Naive thymus-derived CD8-positive, alpha-beta T cell (primary cell): ENCODE results near the gene PTGES. TPM values are rescaled to one million over a fixed set of nuclear protein-coding genes. Genes with fewer than 3 reads are reported as not detected.
"Not testable (repeated sequence)": the region's sequence is repeated elsewhere in the genome, so short reads cannot be mapped to it uniquely, and the experiment has no call there.

ENCODE experiments used
- ATAC-seq, 2 donors: fragments of 150-1000 bp; cut with Tn5 transposase in 1 of 2; sonication (Bioruptor Pico), chemical (Tn5 transposase) in 1 of 2; 1 replicate in 1 of 2; 2 replicates in 1 of 2; pipeline ENCODE4 v1.10.0; 2021; ENCODE audit warnings: mild to moderate bottlenecking in 2 of 2, moderate library complexity in 2 of 2
- POLR2A ChIA-PET: fragments of 350-600 bp; sonication (Branson Sonifier 250); formaldehyde crosslinking; loops from one replicate; lab custom pipeline; 2021; ENCODE audit warnings: antibody characterized with exemption; lab: Charles Lee
- DNase-seq, 10 donors: peaks; one replicate each; pipeline versions ENCODE4 v3.0.0 to v3.0.0-alpha.2; 2020 to 2022
- H3K27ac Mint-ChIP-seq, 10 donors: one replicate each; pipeline ENCODE4 v1.8.0; 2020 to 2022; ENCODE audit warnings: mild to moderate bottlenecking in 10 of 10, mixed read lengths in 10 of 10, moderate library complexity in 4 of 10, inconsistent platforms in 1 of 10
- H3K27me3 Mint-ChIP-seq, 5 donors: one replicate each; pipeline ENCODE4 v1.8.0; 2021 to 2022; ENCODE audit warnings: mixed read lengths in 5 of 5
- H3K36me3 Mint-ChIP-seq, 3 donors: one replicate each; pipeline ENCODE4 v1.8.0; 2020 to 2022; ENCODE audit warnings: mixed read lengths in 3 of 3, mild to moderate bottlenecking in 2 of 3, inconsistent platforms in 1 of 3
- H3K4me1 Mint-ChIP-seq, 4 donors: one replicate each; pipeline ENCODE4 v1.8.0; 2021 to 2022; ENCODE audit warnings: mixed read lengths in 4 of 4
- H3K4me3 Mint-ChIP-seq, 10 donors: one replicate each; pipeline ENCODE4 v1.8.0; 2020 to 2022; ENCODE audit warnings: mild to moderate bottlenecking in 10 of 10, mixed read lengths in 10 of 10, moderate library complexity in 6 of 10, inconsistent platforms in 1 of 10
- H3K9me3 Mint-ChIP-seq, 9 donors: one replicate each; pipeline ENCODE4 v1.8.0; 2020 to 2022; ENCODE audit warnings: mixed read lengths in 9 of 9, mild to moderate bottlenecking in 3 of 9, inconsistent platforms in 1 of 9, moderate library complexity in 1 of 9
- polyA plus RNA-seq, 3 donors: library from polyadenylated mRNA; unstranded; fragments of 300-500 nt; fragmentation: Illumina TruSeq; gene quantifications; one replicate each; pipeline ENCODE4 v1.2.3, GENCODE V29; 2021
- total RNA-seq, 8 experiments: library from RNA in 2 of 8; stranded (reverse) in 2 of 8; gene quantifications; one replicate each; pipeline ENCODE4 v1.2.3 and lab custom pipeline; 2021 to 2026

PTGES gene
- total RNA-seq (not detected), polyA plus RNA-seq (under 1 TPM in 1 of 3 donors, not detected in 2; 0.16 TPM), total RNA-seq (lab: John Stamatoyannopoulos, UW) (0 to 0.09 (median 0) reads per million in 6 experiments)

GRCh38 chr9:129752900-129753729, at the start of gene PTGES:
PTGES (minus strand) TSS chr9:129753042; CDS start chr9:129753012, 30 bp downstream.
- Mint-ChIP-seq H3K27me3 (peaks cover 0 to 11% (median 3%) of the 10 kb centered on the region in 5 donors), H3K4me3 (peak within 1 kb of the TSS in 6 of 10 donors; percentile 39 to 66 (median 57)), H3K27ac (peak within 1 kb of the TSS in 2 of 10 donors; percentile 32 to 63), H3K36me3 (no peaks in the 10 kb centered on the region), H3K9me3 (no peaks in the 10 kb centered on the region), H3K4me1 (peaks cover 12 to 26% (median 21%) of the 10 kb centered on the region in 4 donors)
- POLR2A ChIA-PET: interaction anchor here (0.5 kb wide), 1 partner anchor 26 kb away, joined by 4 read pairs; no protein-coding TSS in a partner anchor
- ATAC-seq: peak; percentile 93 to 98
- peak in 9 of 10 donors; percentile 42 to 71 (median 55) for DNase-seq

- DNase-seq (no peak), ATAC-seq (no peak)
- H3K4me1 Mint-ChIP-seq: peaks cover 6 to 29% (median 23%) of the 10 kb centered on the region in 4 donors
- H3K36me3 Mint-ChIP-seq: peaks cover 0 to 10% (median 0%) of the 10 kb centered on the region in 3 donors
- H3K27me3 Mint-ChIP-seq: no peaks in the 10 kb centered on the region
- H3K4me3 Mint-ChIP-seq: peak overlapping the region in 9 of 10 donors; percentile 45 to 95 (median 69)
- peak overlapping the region in 8 of 10 donors; percentile 13 to 79 (median 54) for H3K27ac Mint-ChIP-seq
- no peaks in the 10 kb centered on the region for H3K9me3 Mint-ChIP-seq
- POLR2A ChIA-PET: interaction anchor here (0.6 to 2.9 kb wide), 3 partner anchors 33 to 972 kb away, joined by 3 to 7 read pairs (median 7); partner anchors contain the start of genes C9orf78, SPOUT1 and USP20
Observed at GRCh38 chr9:129801504-129801903, 48.7 kb upstream of the PTGES start.

DNA sequence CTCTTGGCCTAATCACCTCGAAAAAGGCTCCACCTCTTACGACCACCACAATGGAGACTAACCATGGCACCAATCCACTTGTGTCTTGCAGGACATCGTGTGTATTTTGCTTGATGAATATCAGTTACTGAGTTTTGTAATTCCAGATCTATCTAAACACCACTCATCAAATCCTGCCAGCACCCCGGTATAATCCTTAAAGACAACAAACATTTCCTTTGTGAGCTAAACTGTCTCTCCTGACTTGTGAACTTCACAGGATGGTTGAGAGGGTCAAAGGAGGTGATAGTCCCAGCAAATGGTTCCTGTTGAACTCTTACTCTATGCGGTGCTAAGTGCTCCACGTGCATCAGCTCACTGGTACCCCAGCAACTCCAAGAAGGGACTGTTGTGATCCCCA, 46.1 kb upstream of the PTGES start:
- H3K4me1 Mint-ChIP-seq: peaks cover 4 to 9% (median 6%) of the 10 kb centered on the region in 4 donors
- POLR2A ChIA-PET: no interaction called here
- no peak for ATAC-seq

GRCh38 chr9:129796029-129796428, 43.2 kb upstream of the PTGES start:
- H3K4me3 Mint-ChIP-seq, DNase-seq, H3K4me1 Mint-ChIP-seq, H3K9me3 Mint-ChIP-seq, H3K27me3 Mint-ChIP-seq, ATAC-seq, H3K27ac Mint-ChIP-seq, H3K36me3 Mint-ChIP-seq: not testable (repeated sequence)
- POLR2A ChIA-PET: interaction anchor here (0.6 kb wide), 2 partner anchors 152 to 195 kb away, joined by 3 read pairs; no protein-coding TSS in a partner anchor

More for the DNA sequence above, 46.1 kb upstream of the PTGES start:
- no peak for DNase-seq
- Mint-ChIP-seq H3K27me3 (no peaks in the 10 kb centered on the region), H3K9me3 (no peaks in the 10 kb centered on the region), H3K27ac (no peak overlapping the region), H3K36me3 (no peaks in the 10 kb centered on the region), H3K4me3 (no peak overlapping the region)

DNA sequence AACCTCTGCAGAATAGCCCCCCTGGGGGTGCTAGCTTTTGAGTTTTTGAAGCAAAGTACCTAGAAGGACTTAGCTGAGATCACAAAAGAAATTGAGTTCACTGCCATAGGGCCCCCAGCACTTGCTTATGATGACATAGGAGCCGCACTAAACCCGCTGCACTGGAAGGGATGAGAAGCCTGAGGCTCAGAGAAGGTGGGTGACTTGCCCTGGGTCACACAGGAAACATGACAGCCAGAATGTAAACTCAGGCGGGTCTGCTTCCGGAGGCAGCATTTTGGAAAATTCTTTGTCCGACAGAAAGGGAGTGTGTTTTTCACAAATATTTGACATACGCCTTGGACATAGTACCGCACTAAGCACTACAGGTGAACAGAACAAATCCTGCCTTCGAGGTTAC, 41.7 kb upstream of the PTGES start:
- no peak overlapping the region for H3K27ac Mint-ChIP-seq
- H3K4me3 Mint-ChIP-seq: no peak overlapping the region
- peaks cover 0 to 4% (median 0%) of the 10 kb centered on the region in 5 donors for H3K27me3 Mint-ChIP-seq
- ATAC-seq: no peak
- H3K36me3 Mint-ChIP-seq: no peaks in the 10 kb centered on the region
- no peaks in the 10 kb centered on the region for H3K9me3 Mint-ChIP-seq
- peaks cover 2 to 8% (median 6%) of the 10 kb centered on the region in 4 donors for H3K4me1 Mint-ChIP-seq
- POLR2A ChIA-PET: interaction anchor here (0.6 kb wide), 1 partner anchor 1705 kb away, joined by 3 read pairs; no protein-coding TSS in a partner anchor
- DNase-seq: no peak

- POLR2A ChIA-PET: no interaction called here
- Mint-ChIP-seq H3K36me3 (no peaks in the 10 kb centered on the region), H3K4me3 (no peak overlapping the region), H3K27ac (no peak overlapping the region), H3K4me1 (peaks cover 5 to 12% (median 11%) of the 10 kb centered on the region in 4 donors), H3K9me3 (no peaks in the 10 kb centered on the region), H3K27me3 (peaks cover 0 to 12% (median 2%) of the 10 kb centered on the region in 5 donors)
- ATAC-seq: no peak
- DNase-seq: no peak
Observed at GRCh38 chr9:129786481-129786880, 33.6 kb upstream of the PTGES start.

DNA sequence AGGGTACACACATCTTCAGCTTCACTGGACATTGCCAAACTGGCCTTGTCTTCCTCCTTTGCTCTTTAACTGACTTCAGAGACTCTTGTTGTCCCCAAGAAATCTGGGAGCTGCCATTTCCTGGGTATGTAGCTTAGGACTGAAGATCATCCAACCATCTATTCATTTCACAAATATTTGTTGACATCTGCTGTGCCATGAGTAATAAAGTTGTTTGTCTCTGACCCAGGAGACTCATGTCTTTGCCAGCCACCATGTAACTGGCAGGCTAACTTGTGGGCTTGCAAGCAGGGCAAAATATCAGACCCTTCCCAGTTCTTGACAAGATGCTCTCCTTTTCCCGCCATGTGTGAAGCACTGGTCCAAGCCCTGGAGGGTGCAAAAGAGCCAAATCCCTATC, 33.0 kb upstream of the PTGES start:
- Mint-ChIP-seq H3K27me3 (peaks cover 0 to 12% (median 2%) of the 10 kb centered on the region in 5 donors), H3K4me1 (peaks cover 5 to 12% (median 11%) of the 10 kb centered on the region in 4 donors), H3K9me3 (no peaks in the 10 kb centered on the region), H3K27ac (no peak overlapping the region), H3K36me3 (no peaks in the 10 kb centered on the region), H3K4me3 (no peak overlapping the region)
- DNase-seq: no peak
- ATAC-seq: no peak
- POLR2A ChIA-PET: no interaction called here

- not testable (repeated sequence) for H3K27ac Mint-ChIP-seq, H3K27me3 Mint-ChIP-seq, H3K9me3 Mint-ChIP-seq, H3K36me3 Mint-ChIP-seq, H3K4me1 Mint-ChIP-seq, DNase-seq, ATAC-seq, H3K4me3 Mint-ChIP-seq
- POLR2A ChIA-PET: interaction anchor here (0.6 kb wide), 1 partner anchor 53 kb away, joined by 4 read pairs; no protein-coding TSS in a partner anchor
Observed at GRCh38 chr9:129784970-129785369, 32.1 kb upstream of the PTGES start.

GRCh38 chr9:129783516-129784361, 30.9 kb upstream of the PTGES start:
- H3K4me3 Mint-ChIP-seq: no peak overlapping the region
- peak; percentile 40 to 84 (median 76) for DNase-seq
- POLR2A ChIA-PET: interaction anchor here (0.7 to 1.0 kb wide), 3 partner anchors 46 to 181 kb away, joined by 3 to 8 read pairs (median 6); no protein-coding TSS in a partner anchor
- ATAC-seq: peak; percentile 97 to 100
- H3K4me1 Mint-ChIP-seq: peaks cover 3 to 7% (median 4%) of the 10 kb centered on the region in 4 donors
- peak overlapping the region in 2 of 10 donors; percentile 5 to 28 for H3K27ac Mint-ChIP-seq
- H3K9me3 Mint-ChIP-seq: no peaks in the 10 kb centered on the region
- peaks cover 0 to 11% (median 5%) of the 10 kb centered on the region in 5 donors for H3K27me3 Mint-ChIP-seq
- H3K36me3 Mint-ChIP-seq: no peaks in the 10 kb centered on the region

DNA sequence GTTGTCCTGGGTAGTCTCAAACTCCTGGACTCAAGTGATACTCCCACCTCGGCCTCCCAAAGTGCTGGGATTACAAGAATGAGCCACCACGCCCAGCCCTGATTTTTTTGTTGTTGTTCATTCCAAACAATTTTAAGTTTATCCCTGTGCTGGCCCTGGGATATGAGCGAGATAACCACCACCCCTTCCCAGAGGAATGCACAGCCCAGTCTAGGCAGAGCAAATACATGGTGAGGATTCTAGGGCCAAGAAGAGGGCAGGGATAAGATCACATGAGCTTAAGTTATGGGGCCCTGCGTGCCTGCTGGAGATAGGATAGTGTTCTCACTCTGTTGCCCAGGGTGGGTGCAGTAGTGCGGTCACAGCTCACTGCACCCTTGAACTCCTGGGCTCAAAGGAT, 29.1 kb upstream of the PTGES start:
- Mint-ChIP-seq H3K4me3 (no peak overlapping the region), H3K27ac (no peak overlapping the region), H3K27me3 (peaks cover 0 to 24% (median 10%) of the 10 kb centered on the region in 5 donors), H3K9me3 (no peaks in the 10 kb centered on the region), H3K4me1 (peaks cover 9 to 17% (median 13%) of the 10 kb centered on the region in 4 donors), H3K36me3 (no peaks in the 10 kb centered on the region)
- POLR2A ChIA-PET: no interaction called here
- DNase-seq: no peak
- no peak for ATAC-seq

GRCh38 chr9:129781131-129781530, 28.3 kb upstream of the PTGES start:
- ATAC-seq: no peak
- no peak for DNase-seq
- no peak overlapping the region for H3K4me3 Mint-ChIP-seq
- H3K4me1 Mint-ChIP-seq: peaks cover 9 to 21% (median 18%) of the 10 kb centered on the region in 4 donors
- peaks cover 0 to 26% (median 9%) of the 10 kb centered on the region in 5 donors for H3K27me3 Mint-ChIP-seq
- H3K36me3 Mint-ChIP-seq: no peaks in the 10 kb centered on the region
- peak overlapping the region in 1 of 10 donors; percentile 75 for H3K27ac Mint-ChIP-seq
- POLR2A ChIA-PET: interaction anchor here (0.7 kb wide), 2 partner anchors 156 to 636 kb away, joined by 3 read pairs; no protein-coding TSS in a partner anchor
- no peaks in the 10 kb centered on the region for H3K9me3 Mint-ChIP-seq
